ENCODE measurements around the gene PPIP5K2. TPM values are rescaled to one million over a fixed set of nuclear protein-coding genes. Genes with fewer than 3 reads are reported as not detected.

PPIP5K2 gene
- total and polyA plus RNA-seq, 12 donors = 16.1 to 86.5 (median 45.9) TPM

- H3K4me1 ChIP-seq (replicated peaks in 1 of 2) = peaks cover 13 to 29% of the 10 kb centered on the region in 2 donors
- intact Hi-C loops (cut with DNase I) = no loop called here
- H3K4me3 ChIP-seq = peak overlapping the region; percentile 17 to 87 (median 58)
- peak overlapping the region; percentile 35 to 97 (median 93) for H3K27ac ChIP-seq
- H3K27me3 ChIP-seq = no peaks in the 10 kb centered on the region
- no peaks in the 10 kb centered on the region for H3K9me3 ChIP-seq (replicated peaks in 1 of 3)
- TF ChIP-seq CTCF (IDR thresholded peaks at IDR 0.05) (no peak), POLR2A (IDR thresholded peaks at IDR 0.05) (no peak)
- 0 to 2% (median 1%) methylated on average over 17 of the region's 17 CpGs for WGBS, 4 donors
- no peaks in the 10 kb centered on the region for H3K36me3 ChIP-seq (replicated peaks in 1 of 2)
- peak; percentile 18 to 52 (median 24) for DNase-seq
These were observed 603 bp downstream of the PPIP5K2 start for GRCh38 chr5:103120607-103121200.

- no peak for DNase-seq
- WGBS, 4 donors = 39 to 74% (median 60%) methylated on average over 3 of the region's 3 CpGs
- Histone ChIP-seq H3K4me3 (no peak overlapping the region), H3K27ac (no peak overlapping the region), H3K4me1 (replicated peaks in 1 of 2) (peaks cover 9 to 29% of the 10 kb centered on the region in 2 donors), H3K27me3 (no peaks in the 10 kb centered on the region), H3K36me3 (replicated peaks in 1 of 2) (no peaks in the 10 kb centered on the region), H3K9me3 (replicated peaks in 1 of 3) (no peaks in the 10 kb centered on the region)
- TF ChIP-seq POLR2A (IDR thresholded peaks at IDR 0.05) (no peak), CTCF (IDR thresholded peaks at IDR 0.05) (no peak)
- intact Hi-C loops (cut with DNase I) = no loop called here
These were observed 2.1 kb downstream of the PPIP5K2 start for GRCh38 chr5:103122242-103122641.

GRCh38 chr5:103126557-103126956, 6.5 kb downstream of the PPIP5K2 start:
- TF ChIP-seq POLR2A (IDR thresholded peaks at IDR 0.05) = no peak
- no peak for TF ChIP-seq CTCF (IDR thresholded peaks at IDR 0.05)
- no peaks in the 10 kb centered on the region for H3K36me3 ChIP-seq (replicated peaks in 1 of 2)
- H3K9me3 ChIP-seq (replicated peaks in 1 of 3) = no peaks in the 10 kb centered on the region
- 91 to 96% (median 93%) methylated on average over 5 of the region's 5 CpGs for WGBS, 4 donors
- no peak overlapping the region for H3K27ac ChIP-seq
- H3K27me3 ChIP-seq = no peaks in the 10 kb centered on the region
- H3K4me3 ChIP-seq = no peak overlapping the region
- DNase-seq = no peak
- H3K4me1 ChIP-seq (replicated peaks in 1 of 2) = peaks cover 1 to 13% of the 10 kb centered on the region in 2 donors
- intact Hi-C loops (cut with DNase I) = no loop called here

- Histone ChIP-seq H3K4me1 (replicated peaks in 1 of 2) (peaks cover 0 to 5% of the 10 kb centered on the region in 2 donors), H3K9me3 (replicated peaks in 1 of 3) (no peaks in the 10 kb centered on the region), H3K36me3 (replicated peaks in 1 of 2) (no peaks in the 10 kb centered on the region), H3K27me3 (no peaks in the 10 kb centered on the region), H3K4me3 (no peak overlapping the region), H3K27ac (no peak overlapping the region)
- no peak for DNase-seq
- TF ChIP-seq POLR2A (IDR thresholded peaks at IDR 0.05) = no peak
- no peak for TF ChIP-seq CTCF (IDR thresholded peaks at IDR 0.05)
- intact Hi-C loops (cut with DNase I) = no loop called here
- WGBS, 4 donors = 94 to 97% (median 95%) methylated on average over 2 of the region's 2 CpGs
These were observed 7.3 kb downstream of the PPIP5K2 start for GRCh38 chr5:103127292-103127817.
